Naive thymus-derived CD8-positive, alpha-beta T cell (primary cell): ENCODE measurements around the gene PDE4D. TPM values are rescaled to one million over a fixed set of nuclear protein-coding genes. Genes with fewer than 3 reads are reported as not detected.

Experiments
- ATAC-seq, 2 donors: fragments of 150-1000 bp; cut with Tn5 transposase in 1 of 2; sonication (Bioruptor Pico), chemical (Tn5 transposase) in 1 of 2; 1 replicate in 1 of 2; 2 replicates in 1 of 2; pipeline ENCODE4 v1.10.0; 2021; ENCODE audit warnings: mild to moderate bottlenecking in 2 of 2, moderate library complexity in 2 of 2
- POLR2A ChIA-PET: fragments of 350-600 bp; sonication (Branson Sonifier 250); formaldehyde crosslinking; loops from one replicate; lab custom pipeline; 2021; ENCODE audit warnings: antibody characterized with exemption; lab: Charles Lee
- DNase-seq, 10 donors: peaks; one replicate each; pipeline versions ENCODE4 v3.0.0 to v3.0.0-alpha.2; 2020 to 2022
- H3K27ac Mint-ChIP-seq, 10 donors: one replicate each; pipeline ENCODE4 v1.8.0; 2020 to 2022; ENCODE audit warnings: mild to moderate bottlenecking in 10 of 10, mixed read lengths in 10 of 10, moderate library complexity in 4 of 10, inconsistent platforms in 1 of 10
- H3K27me3 Mint-ChIP-seq, 5 donors: one replicate each; pipeline ENCODE4 v1.8.0; 2021 to 2022; ENCODE audit warnings: mixed read lengths in 5 of 5
- H3K36me3 Mint-ChIP-seq, 3 donors: one replicate each; pipeline ENCODE4 v1.8.0; 2020 to 2022; ENCODE audit warnings: mixed read lengths in 3 of 3, mild to moderate bottlenecking in 2 of 3, inconsistent platforms in 1 of 3
- H3K4me1 Mint-ChIP-seq, 4 donors: one replicate each; pipeline ENCODE4 v1.8.0; 2021 to 2022; ENCODE audit warnings: mixed read lengths in 4 of 4
- H3K4me3 Mint-ChIP-seq, 10 donors: one replicate each; pipeline ENCODE4 v1.8.0; 2020 to 2022; ENCODE audit warnings: mild to moderate bottlenecking in 10 of 10, mixed read lengths in 10 of 10, moderate library complexity in 6 of 10, inconsistent platforms in 1 of 10
- H3K9me3 Mint-ChIP-seq, 9 donors: one replicate each; pipeline ENCODE4 v1.8.0; 2020 to 2022; ENCODE audit warnings: mixed read lengths in 9 of 9, mild to moderate bottlenecking in 3 of 9, inconsistent platforms in 1 of 9, moderate library complexity in 1 of 9
- polyA plus RNA-seq, 3 donors: library from polyadenylated mRNA; unstranded; fragments of 300-500 nt; fragmentation: Illumina TruSeq; gene quantifications; one replicate each; pipeline ENCODE4 v1.2.3, GENCODE V29; 2021
- total RNA-seq, 8 experiments: library from RNA in 2 of 8; stranded (reverse) in 2 of 8; gene quantifications; one replicate each; pipeline ENCODE4 v1.2.3 and lab custom pipeline; 2021 to 2026

PDE4D gene
- total and polyA plus RNA-seq, 5 experiments from 2014 or later: 5.8 to 35.9 (median 8.8) TPM

DNA sequence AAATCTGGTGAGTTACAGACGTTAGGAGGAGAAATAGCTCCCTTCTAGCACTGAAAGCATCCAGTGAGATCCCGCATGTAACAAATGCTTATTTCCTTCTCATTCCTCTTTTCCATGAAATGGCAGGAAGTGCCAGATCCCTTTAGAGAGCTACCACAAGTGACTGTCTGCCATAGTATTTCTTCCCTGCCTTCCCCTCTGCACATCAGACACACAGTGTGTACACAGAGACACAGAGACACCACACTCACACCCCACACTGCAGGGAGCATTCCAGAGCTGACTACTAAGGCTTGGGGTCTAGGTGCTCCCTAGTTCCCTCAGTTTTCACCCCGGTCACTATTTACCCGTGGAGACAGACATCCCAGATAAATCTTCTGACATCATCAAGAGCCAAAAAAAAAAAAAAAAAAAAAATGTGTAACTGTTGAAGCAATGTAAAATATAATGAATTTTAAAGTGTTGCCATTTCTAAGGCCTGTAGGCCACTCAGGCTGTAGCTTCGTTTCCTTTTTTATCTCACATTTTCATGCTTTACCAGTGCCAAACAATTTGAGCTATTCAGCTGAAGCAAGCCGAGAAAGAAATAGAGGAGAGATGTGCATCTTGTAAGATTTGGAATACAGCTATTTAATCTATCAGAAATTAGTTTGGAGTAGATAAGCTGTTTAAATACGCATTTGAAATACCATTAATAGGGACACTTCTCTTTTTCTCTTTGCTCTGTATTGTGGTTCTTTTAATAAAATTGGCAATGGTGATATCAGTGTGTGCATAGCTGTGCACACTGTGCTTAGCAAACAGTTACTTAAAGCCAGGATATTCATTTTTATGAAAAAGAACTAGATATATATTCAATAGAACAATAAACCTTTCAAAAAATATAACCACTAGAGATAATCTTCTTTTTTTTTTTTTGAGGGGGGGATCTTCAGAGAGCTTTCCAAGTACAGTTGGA, 405.5 kb downstream of the PDE4D start:
- POLR2A ChIA-PET: interaction anchor here (0.6 kb wide), 1 partner anchor 266 kb away, joined by 5 read pairs; no protein-coding TSS in a partner anchor
- H3K27ac Mint-ChIP-seq: no peak overlapping the region
- no peaks in the 10 kb centered on the region for H3K4me1 Mint-ChIP-seq
- no peak overlapping the region for H3K4me3 Mint-ChIP-seq
- no peaks in the 10 kb centered on the region for H3K27me3 Mint-ChIP-seq
- H3K9me3 Mint-ChIP-seq: no peaks in the 10 kb centered on the region
- DNase-seq (no peak), ATAC-seq (no peak)
- no peaks in the 10 kb centered on the region for H3K36me3 Mint-ChIP-seq

DNA sequence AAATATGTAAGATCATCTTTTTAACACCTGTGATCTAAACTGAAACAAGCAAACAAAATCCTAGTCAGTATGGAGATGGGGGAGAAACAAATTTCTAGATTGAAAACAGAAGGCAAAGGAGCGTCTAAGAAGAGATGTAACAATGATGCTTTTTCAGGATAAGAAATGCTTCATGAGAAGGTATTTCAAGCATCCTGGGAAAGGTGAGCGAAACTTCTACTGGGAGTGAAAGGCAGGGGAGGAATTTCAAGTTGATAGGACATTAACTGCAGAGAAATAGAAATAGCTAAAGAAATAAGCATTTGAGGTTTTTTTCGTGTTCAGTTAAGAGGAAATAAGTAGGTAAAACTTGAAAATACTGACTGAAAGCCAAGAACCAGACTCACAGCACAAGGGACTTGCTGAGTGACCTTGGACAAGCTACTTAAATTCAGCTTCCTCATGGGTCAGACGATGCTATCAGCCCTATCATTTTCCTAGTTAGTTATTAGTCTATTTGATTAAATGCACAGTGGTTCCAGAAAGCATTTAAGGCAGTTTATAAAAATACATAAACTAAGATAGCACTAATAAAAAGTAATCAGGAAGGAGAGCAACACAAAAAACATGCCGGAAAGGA, 406.3 kb downstream of the PDE4D start:
- ATAC-seq: no peak
- no peaks in the 10 kb centered on the region for H3K36me3 Mint-ChIP-seq
- no peak overlapping the region for H3K27ac Mint-ChIP-seq
- POLR2A ChIA-PET: no interaction called here
- no peak for DNase-seq
- H3K9me3 Mint-ChIP-seq: no peaks in the 10 kb centered on the region
- no peaks in the 10 kb centered on the region for H3K27me3 Mint-ChIP-seq
- no peaks in the 10 kb centered on the region for H3K4me1 Mint-ChIP-seq
- no peak overlapping the region for H3K4me3 Mint-ChIP-seq

DNA sequence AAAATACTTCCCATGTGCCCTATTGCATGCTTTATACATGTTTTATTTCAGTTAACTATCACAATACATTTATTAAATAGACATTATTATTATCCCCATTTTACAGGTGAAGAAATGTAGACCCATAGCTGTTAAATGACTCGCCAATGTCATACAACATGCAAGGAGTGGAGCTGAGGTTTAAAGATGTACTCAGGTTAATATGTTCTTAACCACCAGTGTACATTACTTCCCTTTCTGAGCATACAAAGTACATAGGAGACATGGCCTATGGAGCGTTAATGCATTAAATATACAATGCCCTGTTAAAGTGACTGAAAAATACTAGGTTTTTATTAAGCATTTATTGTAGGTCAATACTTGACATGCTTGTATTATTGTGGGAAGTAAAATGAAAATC, 407.0 kb downstream of the PDE4D start:
- H3K36me3 Mint-ChIP-seq: no peaks in the 10 kb centered on the region

DNA sequence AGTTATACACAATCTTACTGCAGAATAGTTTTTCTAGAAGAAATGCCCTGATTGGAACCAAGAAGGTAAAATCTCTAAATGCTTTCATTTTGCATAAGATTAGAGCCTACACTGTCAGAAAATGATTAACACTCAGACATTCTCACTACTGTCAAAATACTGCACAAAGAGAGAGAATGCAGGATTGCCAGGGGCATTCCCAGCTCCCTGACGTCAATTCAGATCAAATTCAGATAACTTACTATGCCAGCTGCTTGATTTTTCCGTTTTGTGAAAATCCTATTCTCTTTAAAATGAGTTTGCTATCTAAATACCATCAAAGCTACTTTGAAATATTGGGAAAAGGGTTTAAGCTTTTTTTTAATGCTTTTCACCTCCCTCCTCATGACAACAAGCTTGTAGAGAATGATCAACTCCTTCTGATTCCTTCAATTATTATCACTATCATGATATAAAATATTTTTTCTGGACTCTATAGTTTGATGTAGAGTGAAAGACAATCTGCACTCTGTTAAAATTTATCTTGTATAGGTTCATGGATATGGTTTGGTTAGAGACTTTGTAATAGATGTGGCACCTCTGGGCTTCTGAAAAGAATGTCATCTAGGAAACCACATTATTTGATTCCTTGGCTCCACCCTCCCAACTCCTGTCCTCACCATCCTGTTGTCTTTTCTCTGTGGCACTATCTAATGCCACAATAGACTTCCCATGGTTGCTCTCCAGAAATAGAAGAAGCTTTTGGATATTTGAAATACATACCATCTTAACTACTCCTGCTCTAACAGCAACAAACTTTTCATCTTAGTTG, 407.7 kb downstream of the PDE4D start:
- no peaks in the 10 kb centered on the region for H3K36me3 Mint-ChIP-seq
- H3K4me1 Mint-ChIP-seq: no peaks in the 10 kb centered on the region
- peaks cover 0 to under 1% (median 0%) of the 10 kb centered on the region in 5 donors for H3K27me3 Mint-ChIP-seq
- no peak overlapping the region for H3K4me3 Mint-ChIP-seq
- DNase-seq (no peak), ATAC-seq (no peak)
- no peak overlapping the region for H3K27ac Mint-ChIP-seq
- H3K9me3 Mint-ChIP-seq: no peaks in the 10 kb centered on the region
- POLR2A ChIA-PET: no interaction called here

More for the DNA sequence above, 407.0 kb downstream of the PDE4D start:
- no peak for DNase-seq
- no peaks in the 10 kb centered on the region for H3K27me3 Mint-ChIP-seq
- H3K4me3 Mint-ChIP-seq: no peak overlapping the region
- no peak for ATAC-seq
- H3K27ac Mint-ChIP-seq: no peak overlapping the region
- no peaks in the 10 kb centered on the region for H3K9me3 Mint-ChIP-seq
- H3K4me1 Mint-ChIP-seq: no peaks in the 10 kb centered on the region
- POLR2A ChIA-PET: no interaction called here

DNA sequence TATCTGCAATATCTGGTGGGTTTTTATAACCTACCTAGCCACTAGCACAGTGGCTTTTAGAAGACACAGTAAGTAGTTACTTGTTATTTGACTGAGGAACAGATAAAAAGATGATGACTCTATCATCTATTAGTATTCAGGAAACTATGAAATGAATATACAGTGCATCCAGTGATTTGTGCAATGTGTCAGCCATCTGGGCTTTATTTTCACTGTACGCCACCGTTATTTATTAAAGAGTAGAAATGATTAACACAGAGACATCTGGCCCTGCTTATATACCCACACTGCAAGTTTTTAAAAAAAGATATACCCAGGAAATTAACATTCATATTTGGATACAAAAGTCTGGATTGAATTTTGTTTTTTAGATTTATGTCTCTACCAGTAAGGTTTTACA, 408.4 kb downstream of the PDE4D start:
- Mint-ChIP-seq H3K4me3 (no peak overlapping the region), H3K9me3 (no peaks in the 10 kb centered on the region), H3K27ac (no peak overlapping the region), H3K36me3 (no peaks in the 10 kb centered on the region), H3K27me3 (peaks cover 0 to 6% (median 0%) of the 10 kb centered on the region in 5 donors), H3K4me1 (no peaks in the 10 kb centered on the region)
- DNase-seq (no peak), ATAC-seq (no peak)
- POLR2A ChIA-PET: no interaction called here

DNA sequence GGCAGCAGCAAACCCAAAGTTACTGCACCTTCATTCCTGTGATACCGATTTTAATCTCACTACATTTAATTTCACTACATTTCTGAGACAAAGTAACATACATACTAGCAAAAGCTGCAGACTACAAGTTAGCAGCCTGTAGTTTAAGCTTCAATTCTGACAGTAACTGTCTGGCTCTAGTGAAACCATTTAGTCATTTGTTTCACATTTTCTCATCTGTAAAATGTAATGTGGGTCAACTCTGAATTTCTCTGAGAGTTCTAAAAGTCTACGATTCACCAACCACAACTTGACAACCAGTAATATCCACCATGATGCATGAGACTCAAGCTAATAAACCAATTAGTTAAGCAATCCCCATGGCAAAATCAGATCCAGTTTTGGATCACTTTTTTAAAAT, 408.9 kb downstream of the PDE4D start:
- no peak for DNase-seq
- Mint-ChIP-seq H3K4me1 (no peaks in the 10 kb centered on the region), H3K9me3 (no peaks in the 10 kb centered on the region), H3K27ac (no peak overlapping the region), H3K36me3 (no peaks in the 10 kb centered on the region), H3K27me3 (peaks cover 0 to 6% (median 0%) of the 10 kb centered on the region in 5 donors), H3K4me3 (no peak overlapping the region)
- no peak for ATAC-seq
- POLR2A ChIA-PET: no interaction called here

DNA sequence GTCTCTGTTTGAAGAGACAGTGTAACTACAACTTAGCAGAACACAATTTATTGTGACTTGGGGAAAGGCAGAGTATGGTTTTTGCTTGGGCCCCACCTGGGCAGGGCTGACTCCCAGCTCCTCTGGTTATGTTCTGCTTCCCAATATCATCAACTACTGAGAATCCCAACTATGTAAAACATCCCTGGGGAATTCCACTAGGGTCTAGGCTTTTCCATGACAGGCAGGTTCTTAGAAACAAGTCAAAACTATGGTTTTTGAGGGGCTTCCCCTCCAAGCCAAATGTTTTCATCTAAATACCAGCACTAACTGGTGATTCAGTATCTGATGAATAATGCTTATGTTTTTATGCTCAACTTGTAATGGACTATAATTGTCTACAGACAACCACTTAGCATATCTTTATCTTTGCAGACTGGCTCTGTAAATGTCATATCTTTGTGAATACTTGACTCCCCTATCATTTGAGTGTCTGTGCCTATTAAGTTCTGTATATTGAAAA, 409.5 kb downstream of the PDE4D start:
- ATAC-seq (no peak), DNase-seq (no peak)
- Mint-ChIP-seq H3K36me3 (no peaks in the 10 kb centered on the region), H3K4me1 (no peaks in the 10 kb centered on the region), H3K4me3 (no peak overlapping the region), H3K27ac (peak overlapping the region in 1 of 10 donors; percentile 6), H3K9me3 (no peaks in the 10 kb centered on the region), H3K27me3 (peaks cover 0 to 6% (median 0%) of the 10 kb centered on the region in 5 donors)
- POLR2A ChIA-PET: no interaction called here

DNA sequence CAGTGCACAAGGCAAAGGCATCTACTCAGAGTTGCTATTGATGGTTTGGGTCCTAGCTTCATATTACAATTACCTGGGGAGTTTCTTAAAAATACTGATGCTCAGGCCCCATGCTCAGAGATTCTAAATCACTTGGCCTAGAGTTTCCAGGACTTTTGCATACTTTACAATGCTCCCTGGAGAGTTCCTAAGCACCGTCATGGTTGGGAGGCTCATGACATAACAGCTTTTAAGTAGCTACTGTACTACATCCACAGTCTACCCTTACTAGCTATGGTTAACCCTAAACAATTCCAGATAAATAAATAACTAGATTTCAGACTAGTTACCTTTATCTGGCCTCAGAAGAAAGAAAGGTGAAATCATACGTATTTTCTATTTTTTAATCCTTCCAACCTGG, 414.4 kb downstream of the PDE4D start:
- no peak overlapping the region for H3K4me3 Mint-ChIP-seq
- DNase-seq (no peak), ATAC-seq (no peak)
- H3K4me1 Mint-ChIP-seq: no peaks in the 10 kb centered on the region
- H3K9me3 Mint-ChIP-seq: no peaks in the 10 kb centered on the region
- POLR2A ChIA-PET: no interaction called here
- peaks cover 0 to 6% (median 0%) of the 10 kb centered on the region in 5 donors for H3K27me3 Mint-ChIP-seq
- H3K36me3 Mint-ChIP-seq: no peaks in the 10 kb centered on the region
- H3K27ac Mint-ChIP-seq: no peak overlapping the region

DNA sequence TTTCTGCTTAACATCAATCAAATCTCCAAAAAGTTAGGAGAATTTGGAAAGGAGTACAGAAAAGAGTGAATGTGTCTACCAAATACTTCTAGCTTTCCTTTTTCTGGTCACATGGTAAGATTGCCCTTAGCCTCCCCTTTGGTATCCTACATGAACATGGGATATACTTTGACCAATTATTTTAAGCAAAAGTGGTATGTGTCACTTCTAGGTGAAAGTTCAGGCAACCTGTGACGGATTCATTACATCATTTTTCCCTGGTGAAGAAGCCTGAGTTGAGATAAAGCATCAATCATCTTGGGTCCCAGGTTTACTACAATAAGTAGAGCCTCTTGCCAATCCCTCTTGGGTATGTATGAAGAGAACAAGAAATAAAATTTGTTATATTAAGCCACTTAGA, 419.2 kb downstream of the PDE4D start:
- H3K27ac Mint-ChIP-seq: no peak overlapping the region
- peaks cover 0 to 4% (median 0%) of the 10 kb centered on the region in 5 donors for H3K27me3 Mint-ChIP-seq
- no peak for DNase-seq
- H3K36me3 Mint-ChIP-seq: no peaks in the 10 kb centered on the region
- ATAC-seq: no peak
- POLR2A ChIA-PET: no interaction called here
- no peak overlapping the region for H3K4me3 Mint-ChIP-seq
- H3K4me1 Mint-ChIP-seq: no peaks in the 10 kb centered on the region
- H3K9me3 Mint-ChIP-seq: no peaks in the 10 kb centered on the region

DNA sequence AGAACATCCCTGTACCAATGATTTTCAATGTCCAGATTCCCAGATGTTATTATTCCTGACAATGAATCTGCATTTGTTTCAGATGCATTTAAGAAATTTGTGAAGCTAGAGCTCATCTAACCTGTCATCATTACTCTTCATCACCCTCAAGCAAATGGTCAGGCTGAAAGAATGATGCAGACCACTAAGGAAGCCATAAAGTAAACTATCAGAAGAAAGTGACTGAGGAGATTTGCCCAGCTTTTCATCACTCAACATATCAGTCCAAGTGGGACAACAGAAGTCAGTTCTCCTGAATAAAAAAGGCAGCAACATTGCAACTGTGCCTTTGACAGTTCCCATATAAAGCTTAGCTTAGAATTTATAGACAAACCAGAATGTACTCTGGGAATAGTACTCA, 419.9 kb downstream of the PDE4D start:
- Mint-ChIP-seq H3K4me1 (no peaks in the 10 kb centered on the region), H3K27me3 (peaks cover 0 to 4% (median 0%) of the 10 kb centered on the region in 5 donors), H3K27ac (no peak overlapping the region), H3K9me3 (no peaks in the 10 kb centered on the region), H3K4me3 (no peak overlapping the region), H3K36me3 (no peaks in the 10 kb centered on the region)
- DNase-seq (no peak), ATAC-seq (no peak)
- POLR2A ChIA-PET: no interaction called here

DNA sequence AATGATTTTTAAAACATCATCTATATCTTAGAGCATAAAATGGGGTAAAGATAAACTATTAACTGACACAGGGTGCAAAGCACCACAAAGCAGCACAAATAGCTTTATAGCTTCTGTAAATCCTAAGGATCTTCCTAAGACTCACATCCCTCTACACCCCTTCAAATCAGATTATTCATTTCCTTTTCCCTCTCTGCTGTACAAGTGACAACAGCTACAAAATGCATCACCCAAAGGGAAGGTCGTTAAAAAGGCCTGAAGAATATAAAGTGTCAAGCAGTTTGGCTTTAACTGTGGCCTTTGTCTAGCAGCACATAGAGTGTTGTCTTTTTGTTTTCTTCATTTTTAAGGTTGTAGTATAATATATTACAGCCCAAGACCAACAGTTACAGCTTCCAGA, 422.1 kb downstream of the PDE4D start:
- Mint-ChIP-seq H3K9me3 (no peaks in the 10 kb centered on the region), H3K4me3 (no peak overlapping the region), H3K4me1 (no peaks in the 10 kb centered on the region), H3K27ac (no peak overlapping the region), H3K36me3 (no peaks in the 10 kb centered on the region), H3K27me3 (peaks cover 0 to 4% (median 0%) of the 10 kb centered on the region in 5 donors)
- DNase-seq (no peak), ATAC-seq (no peak)
- POLR2A ChIA-PET: no interaction called here

DNA sequence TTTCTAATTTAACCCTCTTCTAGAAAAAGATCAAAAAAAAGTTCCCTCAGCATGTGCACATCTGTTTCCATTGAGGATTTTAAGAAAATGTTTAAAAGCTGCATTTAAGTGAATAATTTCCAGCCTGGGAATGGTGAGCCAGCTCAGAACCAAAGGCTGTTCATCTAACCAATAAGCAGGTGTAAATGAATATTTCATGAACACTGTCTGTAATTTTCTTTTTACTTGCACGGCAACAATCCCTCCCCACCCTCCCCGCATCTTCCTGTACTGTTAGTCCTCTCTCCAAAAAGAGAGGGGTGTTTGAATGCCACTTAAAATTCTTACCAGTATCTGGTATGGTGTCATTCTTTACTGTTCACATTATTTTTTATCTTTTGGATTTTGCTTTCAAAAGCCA, 425.6 kb downstream of the PDE4D start:
- H3K4me3 Mint-ChIP-seq: no peak overlapping the region
- DNase-seq (no peak), ATAC-seq (no peak)
- no peaks in the 10 kb centered on the region for H3K4me1 Mint-ChIP-seq
- peaks cover 0 to 4% (median 0%) of the 10 kb centered on the region in 5 donors for H3K27me3 Mint-ChIP-seq
- H3K27ac Mint-ChIP-seq: no peak overlapping the region
- H3K9me3 Mint-ChIP-seq: no peaks in the 10 kb centered on the region
- H3K36me3 Mint-ChIP-seq: no peaks in the 10 kb centered on the region
- POLR2A ChIA-PET: no interaction called here
